Body of pancreas (tissue), 4 donors: ENCODE measurements around the gene DENND1A. TPM values are rescaled to one million over a fixed set of nuclear protein-coding genes. Genes with fewer than 3 reads are reported as not detected.
"Not testable (repeated sequence)": the region's sequence is repeated elsewhere in the genome, so short reads cannot be mapped to it uniquely, and the experiment has no call there.

Experiments
- ATAC-seq: fragments of 150-250 bp; one replicate; pipeline ENCODE4 v1.9.1; 2016
- DNase-seq, 4 donors: peaks; one replicate each; pipeline ENCODE4 v3.0.0-alpha.2; 2019
- H3K27ac ChIP-seq, 4 donors: fragments of 200-600 bp; sonication (generic); 1 replicate in 3 of 4; 2 replicates in 1 of 4; pipeline versions ENCODE4 v1.5.1 to v1.6.1; 2016 to 2019; ENCODE audit warnings: mild to moderate bottlenecking in 1 of 4, mixed read lengths in 1 of 4, moderate library complexity in 1 of 4
- H3K27me3 ChIP-seq, 2 donors: fragments of 200-600 bp; sonication (generic); one replicate each; pipeline ENCODE4 v1.6.0; 2016; ENCODE audit warnings: mild to moderate bottlenecking in 1 of 2
- H3K36me3 ChIP-seq, 2 donors: fragments of 200-600 bp; sonication (generic); replicated peaks in 1 of 2; 2 replicates each; pipeline ENCODE4 v1.5.1; 2016; ENCODE audit warnings: low read depth in 2 of 2; ENCODE audit not compliant: insufficient read depth in 1 of 2
- H3K4me1 ChIP-seq: fragments of 200-600 bp; sonication (generic); one replicate; pipeline ENCODE4 v1.6.0; 2016
- H3K4me3 ChIP-seq, 2 donors: fragments of 200-600 bp; sonication (generic); 1 replicate in 1 of 2; 2 replicates in 1 of 2; pipeline ENCODE4 v1.5.1; 2016 to 2019
- H3K9me3 ChIP-seq, 3 donors: fragments of 200-600 bp; sonication (generic); 1 replicate in 2 of 3; 2 replicates in 1 of 3; pipeline ENCODE4 v1.5.1; 2016
- CTCF ChIP-seq, 7 experiments: fragments of 450-650 bp in 4 of 7; fragments of 200-600 bp in 3 of 7; sonication (generic) in 3 of 7; IDR thresholded peaks; one replicate each; pipeline ENCODE4 v1.5.1; 2016 to 2019; ENCODE audit warnings: antibody characterized with exemption in 7 of 7
- POLR2A ChIP-seq, 3 donors: fragments of 450-650 bp; IDR thresholded peaks; one replicate each; pipeline ENCODE4 v1.6.1; 2016; ENCODE audit warnings: antibody characterized with exemption in 3 of 3, mild to moderate bottlenecking in 2 of 3
- WGBS, 2 donors: methylation state at CpG; one replicate each; pipeline ENCODE4 v1.1.5; 2017; 5-methylcytosine and 5-hydroxymethylcytosine counted together
- intact Hi-C: fragments of 100-400 bp; cut with DNase I; formaldehyde crosslinking; loops from one replicate; pipeline ENCODE4 v1.15.1; 2023
- total RNA-seq, 2 donors: library from RNA; depleted of rRNA; stranded (reverse); fragments of >200 nt; gene quantifications; one replicate each; pipeline ENCODE4 v1.1.0, GENCODE V29; 2016

DENND1A gene
- total RNA-seq, 2 donors from 2014 or later = 7.6 to 8.6 TPM

GRCh38 chr9:123938401-123938800 is 8.5 kb upstream of the DENND1A start:
- Histone ChIP-seq H3K4me3 (no peak overlapping the region), H3K9me3 (peaks cover 0 to 6% (median 0%) of the 10 kb centered on the region in 3 donors), H3K36me3 (no peaks in the 10 kb centered on the region), H3K4me1 (no peaks in the 10 kb centered on the region), H3K27ac (no peak overlapping the region), H3K27me3 (no peaks in the 10 kb centered on the region)
- intact Hi-C loops = no loop called here
- DNase-seq = no peak
- no peak for ATAC-seq
- no peak for TF ChIP-seq CTCF (IDR thresholded peaks at IDR 0.05)
- no peak for TF ChIP-seq POLR2A (IDR thresholded peaks at IDR 0.05)
- 82 to 85% methylated on average over 5 of the region's 5 CpGs for WGBS, 2 donors

- not testable (repeated sequence) for H3K27me3 ChIP-seq, ATAC-seq
- WGBS, 2 donors = 63 to 67% methylated on average over 3 of the region's 3 CpGs
Observed at GRCh38 chr9:123936575-123936974, 6.6 kb upstream of the DENND1A start.

GRCh38 chr9:123933440-123934212 is 3.7 kb upstream of the DENND1A start:
- peaks cover 0 to 6% (median 0%) of the 10 kb centered on the region in 3 donors for H3K9me3 ChIP-seq
- no peak for TF ChIP-seq CTCF (IDR thresholded peaks at IDR 0.05)
- no peak for TF ChIP-seq POLR2A (IDR thresholded peaks at IDR 0.05)
- H3K4me3 ChIP-seq = no peak overlapping the region
- WGBS, 2 donors = 27% methylated on average over 5 of the region's 5 CpGs
- no peak overlapping the region for H3K27ac ChIP-seq
- no peaks in the 10 kb centered on the region for H3K36me3 ChIP-seq
- intact Hi-C loops = no loop called here
- no peak for DNase-seq
- ATAC-seq = no peak
- no peaks in the 10 kb centered on the region for H3K27me3 ChIP-seq
- peaks cover 12% of the 10 kb centered on the region for H3K4me1 ChIP-seq

More at GRCh38 chr9:123936575-123936974, 6.6 kb upstream of the DENND1A start:
- H3K27ac ChIP-seq, intact Hi-C loops, DNase-seq, H3K4me3 ChIP-seq, H3K9me3 ChIP-seq, H3K36me3 ChIP-seq, H3K4me1 ChIP-seq: not testable (repeated sequence)

- Histone ChIP-seq H3K27ac (peak overlapping the region in 3 of 4 donors; percentile 12 to 57 (median 28)), H3K36me3 (no peaks in the 10 kb centered on the region), H3K27me3 (no peaks in the 10 kb centered on the region), H3K4me3 (peak overlapping the region; percentile 35 to 47), H3K4me1 (peaks cover 24% of the 10 kb centered on the region), H3K9me3 (no peaks in the 10 kb centered on the region)
- TF ChIP-seq CTCF (IDR thresholded peaks at IDR 0.05) (no peak), POLR2A (IDR thresholded peaks at IDR 0.05) (no peak)
- DNase-seq = peak in 3 of 4 donors; percentile 12 to 21 (median 13)
- WGBS, 2 donors = 1 to 8% methylated on average over 7 to 38 of the region's 50 CpGs
- peak; percentile 4 for ATAC-seq
- intact Hi-C loops = no loop called here
Observed at GRCh38 chr9:123929177-123929869, 603 bp downstream of the DENND1A start.

- intact Hi-C loops = no loop called here
- TF ChIP-seq CTCF (IDR thresholded peaks at IDR 0.05) (no peak), POLR2A (IDR thresholded peaks at IDR 0.05) (no peak)
- H3K4me1 ChIP-seq = peaks cover 24% of the 10 kb centered on the region
Observed at GRCh38 chr9:123928533-123929176, 1.3 kb downstream of the DENND1A start.

More at GRCh38 chr9:123928533-123929176, 1.3 kb downstream of the DENND1A start:
- no peak for ATAC-seq
- H3K9me3 ChIP-seq = no peaks in the 10 kb centered on the region
- H3K27me3 ChIP-seq = no peaks in the 10 kb centered on the region
- DNase-seq = no peak
- H3K36me3 ChIP-seq = no peaks in the 10 kb centered on the region
- H3K27ac ChIP-seq = peak overlapping the region in 2 of 4 donors; percentile 12 to 46
- 45 to 62% methylated on average over 6 of the region's 6 CpGs for WGBS, 2 donors
- peak overlapping the region in 1 of 2 donors; percentile 47 for H3K4me3 ChIP-seq
